SK-N-SH treated with all-trans-retinoic acid at 6 μM for 48 hours (cell line): ENCODE measurements around the gene RASA2.
"Not testable (repeated sequence)": the region's sequence is repeated elsewhere in the genome, so short reads cannot be mapped to it uniquely, and the experiment has no call there.

Source experiments
- CSDC2 ChIP-seq: fragments of 250-450 bp; sonication (Bioruptor Pico); IDR thresholded peaks from 2 replicates; pipeline ENCODE4 v1.5.0; 2020; ENCODE audit warnings: mild to moderate bottlenecking, moderate library complexity
- GLIS3 ChIP-seq: fragments of 250-450 bp; sonication (Bioruptor Pico); IDR thresholded peaks from 2 replicates; pipeline ENCODE4 v1.5.0; 2020; ENCODE audit warnings: mild to moderate bottlenecking, moderate library complexity
- OSR1 ChIP-seq: fragments of 250-450 bp; sonication (Bioruptor Pico); IDR thresholded peaks from 2 replicates; pipeline ENCODE4 v1.8.0; 2022; ENCODE audit warnings: moderate library complexity, mild to moderate bottlenecking, inconsistent platforms
- ZFP30 ChIP-seq: fragments of 450-650 bp; formaldehyde crosslinking; IDR thresholded peaks from 2 replicates; pipeline ENCODE4 v1.5.0; 2022; ENCODE audit warnings: mild to moderate bottlenecking, moderate library complexity
- TF ChIP-seq, protein P1 (sequence below): fragments of 250-450 bp; sonication (Bioruptor Pico); IDR thresholded peaks from 2 replicates; pipeline ENCODE4 v1.5.1; 2020; ENCODE audit warnings: low read depth, mild to moderate bottlenecking, moderate library complexity
- TF ChIP-seq, protein P2 (sequence below): fragments of 250-450 bp; sonication (Bioruptor Pico); IDR thresholded peaks from 2 replicates; pipeline ENCODE4 v1.5.1; 2021; ENCODE audit warnings: mild to moderate bottlenecking, moderate library complexity

DNA sequence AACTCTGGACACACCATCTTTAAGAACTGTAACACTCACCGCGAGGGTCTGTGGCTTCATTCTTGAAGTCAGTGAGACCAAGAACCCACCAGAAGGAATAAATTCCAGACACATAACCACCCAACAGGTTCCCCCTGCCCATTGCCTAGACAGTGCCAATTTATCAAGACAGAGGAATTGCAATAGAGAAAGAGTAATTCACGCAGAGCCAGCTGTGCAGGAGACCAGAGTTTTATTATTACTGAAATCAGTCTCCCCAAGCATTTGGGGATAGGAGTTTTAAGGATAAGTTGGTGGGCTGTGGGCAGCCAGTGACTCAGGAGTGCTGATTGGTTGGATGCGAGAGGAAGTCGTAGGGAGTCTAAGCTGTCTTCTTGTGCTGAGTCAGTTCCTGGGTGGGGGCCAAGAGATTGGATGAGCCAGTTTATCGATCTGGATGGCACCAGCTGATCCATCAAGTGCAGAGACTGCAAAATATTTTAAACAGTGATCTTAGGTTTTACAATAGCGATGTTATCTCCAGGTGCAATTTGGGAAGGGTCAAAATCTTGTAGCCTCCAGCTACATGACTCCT, 142.1 kb downstream of the RASA2 start:
- not testable (repeated sequence) for TF ChIP-seq ZFP30 (CRISPR knock-in tag); OSR1; CSDC2 (CRISPR knock-in tag); GLIS3 (CRISPR knock-in tag)
- TF ChIP-seq, protein P1, sequence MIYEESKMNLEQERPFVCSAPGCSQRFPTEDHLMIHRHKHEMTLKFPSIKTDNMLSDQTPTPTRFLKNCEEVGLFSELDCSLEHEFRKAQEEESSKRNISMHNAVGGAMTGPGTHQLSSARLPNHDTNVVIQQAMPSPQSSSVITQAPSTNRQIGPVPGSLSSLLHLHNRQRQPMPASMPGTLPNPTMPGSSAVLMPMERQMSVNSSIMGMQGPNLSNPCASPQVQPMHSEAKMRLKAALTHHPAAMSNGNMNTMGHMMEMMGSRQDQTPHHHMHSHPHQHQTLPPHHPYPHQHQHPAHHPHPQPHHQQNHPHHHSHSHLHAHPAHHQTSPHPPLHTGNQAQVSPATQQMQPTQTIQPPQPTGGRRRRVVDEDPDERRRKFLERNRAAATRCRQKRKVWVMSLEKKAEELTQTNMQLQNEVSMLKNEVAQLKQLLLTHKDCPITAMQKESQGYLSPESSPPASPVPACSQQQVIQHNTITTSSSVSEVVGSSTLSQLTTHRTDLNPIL (CRISPR knock-in tag), result not testable (repeated sequence)
- TF ChIP-seq, protein P2, sequence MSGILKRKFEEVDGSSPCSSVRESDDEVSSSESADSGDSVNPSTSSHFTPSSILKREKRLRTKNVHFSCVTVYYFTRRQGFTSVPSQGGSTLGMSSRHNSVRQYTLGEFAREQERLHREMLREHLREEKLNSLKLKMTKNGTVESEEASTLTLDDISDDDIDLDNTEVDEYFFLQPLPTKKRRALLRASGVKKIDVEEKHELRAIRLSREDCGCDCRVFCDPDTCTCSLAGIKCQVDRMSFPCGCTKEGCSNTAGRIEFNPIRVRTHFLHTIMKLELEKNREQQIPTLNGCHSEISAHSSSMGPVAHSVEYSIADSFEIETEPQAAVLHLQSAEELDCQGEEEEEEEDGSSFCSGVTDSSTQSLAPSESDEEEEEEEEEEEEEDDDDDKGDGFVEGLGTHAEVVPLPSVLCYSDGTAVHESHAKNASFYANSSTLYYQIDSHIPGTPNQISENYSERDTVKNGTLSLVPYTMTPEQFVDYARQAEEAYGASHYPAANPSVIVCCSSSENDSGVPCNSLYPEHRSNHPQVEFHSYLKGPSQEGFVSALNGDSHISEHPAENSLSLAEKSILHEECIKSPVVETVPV (CRISPR knock-in tag), result not testable (repeated sequence)
